Mesendoderm (in vitro differentiated cells): ENCODE results near the gene PRKCA.

Experiments used
- DNase-seq: peaks from one replicate; pipeline ENCODE4 v3.0.0; 2013
- H2AK5ac ChIP-seq: 2 replicates; pipeline ENCODE4 v1.6.1; 2013; ENCODE audit warnings: low read length, inconsistent platforms
- H2BK120ac ChIP-seq: 2 replicates; pipeline ENCODE4 v1.6.1; 2013; ENCODE audit warnings: low read depth, mild to moderate bottlenecking, low read length, moderate library complexity, mixed read lengths
- H2BK15ac ChIP-seq: replicated peaks from 2 replicates; pipeline ENCODE4 v1.6.1; 2013; ENCODE audit warnings: low read depth, mild to moderate bottlenecking, moderate library complexity
- H2BK5ac ChIP-seq: 2 replicates; pipeline ENCODE4 v1.6.1; 2013; ENCODE audit warnings: low read length, inconsistent platforms
- H3K18ac ChIP-seq: 2 replicates; pipeline ENCODE4 v1.6.1; 2013; ENCODE audit warnings: mild to moderate bottlenecking, low read length, mixed read lengths
- H3K23ac ChIP-seq: one replicate; pipeline ENCODE4 v1.6.1; 2013; ENCODE audit warnings: low read length
- H3K27ac ChIP-seq: 2 replicates; pipeline ENCODE4 v1.5.1; 2013; ENCODE audit warnings: low read depth, mild to moderate bottlenecking, inconsistent platforms, low read length, moderate library complexity
- H3K27me3 ChIP-seq: 2 replicates; pipeline ENCODE4 v1.6.1; 2013; ENCODE audit warnings: low read length, control low read depth, mild to moderate bottlenecking, inconsistent platforms; ENCODE audit not compliant: insufficient read depth, poor library complexity
- H3K36me3 ChIP-seq: 2 replicates; pipeline ENCODE4 v1.6.1; 2013; ENCODE audit warnings: low read length, inconsistent platforms; ENCODE audit not compliant: control insufficient read depth, insufficient read depth
- H3K4ac ChIP-seq: one replicate; pipeline ENCODE4 v1.6.1; 2013; ENCODE audit warnings: low read depth, mild to moderate bottlenecking, low read length, moderate library complexity
- H3K4me1 ChIP-seq: 2 replicates; pipeline ENCODE4 v1.6.1; 2013; ENCODE audit warnings: low read depth, low read length, inconsistent platforms; ENCODE audit not compliant: control insufficient read depth
- H3K4me2 ChIP-seq: 2 replicates; pipeline ENCODE4 v1.6.1; 2013; ENCODE audit warnings: low read length
- H3K4me3 ChIP-seq: 2 replicates; pipeline ENCODE4 v1.5.1; 2013; ENCODE audit warnings: mild to moderate bottlenecking, low read length
- H3K56ac ChIP-seq: one replicate; pipeline ENCODE4 v1.6.1; 2013; ENCODE audit warnings: low read length
- H3K79me1 ChIP-seq: 2 replicates; pipeline ENCODE4 v1.6.1; 2013; ENCODE audit warnings: low read length, inconsistent platforms
- H3K79me2 ChIP-seq: 2 replicates; pipeline ENCODE4 v1.6.1; 2013; ENCODE audit warnings: mild to moderate bottlenecking, low read length; ENCODE audit not compliant: control insufficient read depth, insufficient read depth
- H3K9ac ChIP-seq: 2 replicates; pipeline ENCODE4 v1.6.1; 2013; ENCODE audit warnings: low read length, inconsistent platforms
- H4K5ac ChIP-seq: one replicate; pipeline ENCODE4 v1.6.1; 2013; ENCODE audit warnings: low read length
- H4K8ac ChIP-seq: one replicate; pipeline ENCODE4 v1.6.1; 2013; ENCODE audit warnings: low read depth, mild to moderate bottlenecking, control low read depth, low read length, moderate library complexity
- WGBS: extraction: QIAGEN DNeasy Blood & Tissue Kit; methylation state at CpG from one replicate; pipeline ENCODE4 v1.1.7; 2013; ENCODE audit warnings: low lambda C conversion rate, missing lambda C conversion rate; ENCODE audit not compliant: insufficient coverage; ENCODE audit errors: extremely low coverage; 5-methylcytosine and 5-hydroxymethylcytosine counted together

Gene PRKCA

GRCh38 chr17:66430846-66431795 is 128.7 kb downstream of the PRKCA start:
- H3K36me3 ChIP-seq = no peaks in the 10 kb centered on the region
- H3K4me2 ChIP-seq = no peak overlapping the region
- H2AK5ac ChIP-seq = no peak overlapping the region
- no peak overlapping the region for H2BK15ac ChIP-seq
- H3K9ac ChIP-seq = no peak overlapping the region
- H3K27ac ChIP-seq = no peak overlapping the region
- DNase-seq = no peak
- H4K8ac ChIP-seq = no peak overlapping the region
- no peak overlapping the region for H3K4me3 ChIP-seq
- H3K56ac ChIP-seq = no peak overlapping the region
- no peaks in the 10 kb centered on the region for H3K79me2 ChIP-seq
- H3K79me1 ChIP-seq = no peaks in the 10 kb centered on the region
- H3K4ac ChIP-seq = no peak overlapping the region
- H3K23ac ChIP-seq = no peak overlapping the region
- H2BK120ac ChIP-seq = no peak overlapping the region
- H3K27me3 ChIP-seq = no peaks in the 10 kb centered on the region
- WGBS = no CpG with 5 or more reads among the region's 8 CpGs
- no peak overlapping the region for H2BK5ac ChIP-seq
- no peaks in the 10 kb centered on the region for H3K4me1 ChIP-seq
- no peak overlapping the region for H4K5ac ChIP-seq
- no peak overlapping the region for H3K18ac ChIP-seq

GRCh38 chr17:66431910-66432309 is 129.5 kb downstream of the PRKCA start:
- no peak overlapping the region for H3K4me3 ChIP-seq
- 100% methylated on average over 2 of the region's 5 CpGs for WGBS

GRCh38 chr17:66432411-66432957 is 130.1 kb downstream of the PRKCA start:
- Histone ChIP-seq H3K23ac (no peak overlapping the region), H3K9ac (no peak overlapping the region), H3K4me2 (no peak overlapping the region), H4K8ac (no peak overlapping the region), H2BK5ac (no peak overlapping the region), H2BK120ac (no peak overlapping the region), H3K4me3 (no peak overlapping the region), H3K79me2 (no peaks in the 10 kb centered on the region), H4K5ac (no peak overlapping the region), H2BK15ac (no peak overlapping the region), H3K4me1 (no peaks in the 10 kb centered on the region), H3K56ac (no peak overlapping the region), H3K27ac (no peak overlapping the region), H3K79me1 (no peaks in the 10 kb centered on the region), H3K18ac (no peak overlapping the region), H2AK5ac (no peak overlapping the region), H3K4ac (no peak overlapping the region), H3K36me3 (no peaks in the 10 kb centered on the region), H3K27me3 (no peaks in the 10 kb centered on the region)
- WGBS = no CpG with 5 or more reads among the region's 2 CpGs
- no peak for DNase-seq

More at GRCh38 chr17:66431910-66432309, 129.5 kb downstream of the PRKCA start:
- no peak overlapping the region for H3K9ac ChIP-seq
- no peak overlapping the region for H3K4me2 ChIP-seq
- no peak overlapping the region for H2BK5ac ChIP-seq
- no peaks in the 10 kb centered on the region for H3K79me1 ChIP-seq
- H3K79me2 ChIP-seq = no peaks in the 10 kb centered on the region
- H3K4me1 ChIP-seq = no peaks in the 10 kb centered on the region
- no peak overlapping the region for H2BK120ac ChIP-seq
- no peak overlapping the region for H4K8ac ChIP-seq
- DNase-seq = no peak
- no peaks in the 10 kb centered on the region for H3K27me3 ChIP-seq
- H3K4ac ChIP-seq = no peak overlapping the region
- no peak overlapping the region for H2BK15ac ChIP-seq
- H3K27ac ChIP-seq = no peak overlapping the region
- no peak overlapping the region for H2AK5ac ChIP-seq
- no peaks in the 10 kb centered on the region for H3K36me3 ChIP-seq
- H3K18ac ChIP-seq = no peak overlapping the region
- H4K5ac ChIP-seq = no peak overlapping the region
- H3K23ac ChIP-seq = no peak overlapping the region
- no peak overlapping the region for H3K56ac ChIP-seq

GRCh38 chr17:66432996-66433551 is 130.7 kb downstream of the PRKCA start:
- Histone ChIP-seq H2BK15ac (no peak overlapping the region), H3K18ac (no peak overlapping the region), H4K8ac (no peak overlapping the region), H3K9ac (no peak overlapping the region), H3K27me3 (no peaks in the 10 kb centered on the region), H2BK5ac (no peak overlapping the region), H2AK5ac (no peak overlapping the region), H3K4ac (no peak overlapping the region), H3K27ac (no peak overlapping the region), H3K23ac (no peak overlapping the region), H3K56ac (no peak overlapping the region), H3K79me2 (no peaks in the 10 kb centered on the region), H4K5ac (no peak overlapping the region), H3K36me3 (no peaks in the 10 kb centered on the region), H3K4me1 (no peaks in the 10 kb centered on the region), H2BK120ac (no peak overlapping the region), H3K4me3 (no peak overlapping the region), H3K79me1 (no peaks in the 10 kb centered on the region), H3K4me2 (no peak overlapping the region)
- DNase-seq = peak; percentile 41
- no CpG with 5 or more reads among the region's 5 CpGs for WGBS

- H3K18ac ChIP-seq = no peak overlapping the region
- no peak overlapping the region for H3K27ac ChIP-seq
- WGBS = no CpG with 5 or more reads among the region's 10 CpGs
- no peak overlapping the region for H3K23ac ChIP-seq
- H3K4me1 ChIP-seq = no peaks in the 10 kb centered on the region
- H3K79me1 ChIP-seq = no peaks in the 10 kb centered on the region
- no peak for DNase-seq
- no peaks in the 10 kb centered on the region for H3K36me3 ChIP-seq
- no peak overlapping the region for H2BK5ac ChIP-seq
- no peak overlapping the region for H4K8ac ChIP-seq
- no peak overlapping the region for H2AK5ac ChIP-seq
- H2BK15ac ChIP-seq = no peak overlapping the region
- no peak overlapping the region for H2BK120ac ChIP-seq
- H3K4me3 ChIP-seq = no peak overlapping the region
- no peak overlapping the region for H3K9ac ChIP-seq
- no peak overlapping the region for H3K4me2 ChIP-seq
- H3K79me2 ChIP-seq = no peaks in the 10 kb centered on the region
- peak overlapping the region; percentile 30 for H3K56ac ChIP-seq
- no peaks in the 10 kb centered on the region for H3K27me3 ChIP-seq
- H3K4ac ChIP-seq = no peak overlapping the region
- H4K5ac ChIP-seq = no peak overlapping the region
Observed at GRCh38 chr17:66435182-66435581, 132.8 kb downstream of the PRKCA start.
